OCI-M2 (cell line): ENCODE measurements around the gene SMARCA2.

Source experiments
- DNase-seq: peaks from one replicate; lab custom pipeline; 2025; ENCODE audit not compliant: unreplicated experiment; lab: John Stamatoyannopoulos, UW

Gene SMARCA2

GRCh38 chr9:2208465-2208864, 193.3 kb downstream of the SMARCA2 start:
- no peak for DNase-seq

- no peak for DNase-seq
Measured at GRCh38 chr9:2208991-2209390, 193.8 kb downstream of the SMARCA2 start.

- DNase-seq, result no peak
Measured at GRCh38 chr9:2209400-2209799, 194.3 kb downstream of the SMARCA2 start.

GRCh38 chr9:2210201-2210600, 195.1 kb downstream of the SMARCA2 start:
- DNase-seq, result no peak

- no peak for DNase-seq
Measured at GRCh38 chr9:2213830-2214468, 198.8 kb downstream of the SMARCA2 start.

GRCh38 chr9:2214707-2215106, 199.6 kb downstream of the SMARCA2 start:
- DNase-seq, result no peak

GRCh38 chr9:2215921-2216441, 200.8 kb downstream of the SMARCA2 start:
- DNase-seq, result no peak

- DNase-seq, result no peak
Measured at GRCh38 chr9:2216591-2216990, 201.4 kb downstream of the SMARCA2 start.

- DNase-seq, result no peak
Measured at GRCh38 chr9:2217540-2217939, 202.4 kb downstream of the SMARCA2 start.

- DNase-seq, result no peak
Measured at GRCh38 chr9:2220036-2220435, 204.9 kb downstream of the SMARCA2 start.

- no peak for DNase-seq
Measured at GRCh38 chr9:2227144-2227867, 212.2 kb downstream of the SMARCA2 start.

GRCh38 chr9:2228132-2228531, 213.0 kb downstream of the SMARCA2 start:
- no peak for DNase-seq

GRCh38 chr9:2228641-2229040, 213.5 kb downstream of the SMARCA2 start:
- no peak for DNase-seq

GRCh38 chr9:2229109-2229721, 214.1 kb downstream of the SMARCA2 start:
- no peak for DNase-seq

- no peak for DNase-seq
Measured at GRCh38 chr9:2230362-2230761, 215.2 kb downstream of the SMARCA2 start.

- no peak for DNase-seq
Measured at GRCh38 chr9:2231101-2231500, 216.0 kb downstream of the SMARCA2 start.

GRCh38 chr9:2231829-2232228, 216.7 kb downstream of the SMARCA2 start:
- DNase-seq, result no peak

- no peak for DNase-seq
Measured at GRCh38 chr9:2233274-2233673, 218.1 kb downstream of the SMARCA2 start.

GRCh38 chr9:2234371-2234893, 219.3 kb downstream of the SMARCA2 start:
- DNase-seq, result no peak

- DNase-seq, result no peak
Measured at GRCh38 chr9:2235623-2236022, 220.5 kb downstream of the SMARCA2 start.

- no peak for DNase-seq
Measured at GRCh38 chr9:2236850-2237249, 221.7 kb downstream of the SMARCA2 start.

GRCh38 chr9:2241461-2241835, 226.3 kb downstream of the SMARCA2 start:
- DNase-seq, result no peak
